HEK293 (cell line): ENCODE data around the gene SYT2.

Experiments used
- ELK4 ChIP-seq: IDR thresholded peaks from 2 replicates; pipeline ENCODE4 v1.6.1; 2011; ENCODE audit warnings: mild to moderate bottlenecking, low read depth, low read length, borderline replicate concordance
- YY1 ChIP-seq: fragments of 450-650 bp; formaldehyde crosslinking; IDR thresholded peaks from 2 replicates; pipeline ENCODE4 v1.5.1; 2018; ENCODE audit warnings: missing biosample characterization, missing genetic modification characterization
- TF ChIP-seq, protein P1 (sequence below): fragments of 450-650 bp; formaldehyde crosslinking; IDR thresholded peaks from 2 replicates; pipeline ENCODE4 v1.5.1; 2016; ENCODE audit warnings: missing biosample characterization, missing genetic modification characterization

- TF ChIP-seq, protein P1, sequence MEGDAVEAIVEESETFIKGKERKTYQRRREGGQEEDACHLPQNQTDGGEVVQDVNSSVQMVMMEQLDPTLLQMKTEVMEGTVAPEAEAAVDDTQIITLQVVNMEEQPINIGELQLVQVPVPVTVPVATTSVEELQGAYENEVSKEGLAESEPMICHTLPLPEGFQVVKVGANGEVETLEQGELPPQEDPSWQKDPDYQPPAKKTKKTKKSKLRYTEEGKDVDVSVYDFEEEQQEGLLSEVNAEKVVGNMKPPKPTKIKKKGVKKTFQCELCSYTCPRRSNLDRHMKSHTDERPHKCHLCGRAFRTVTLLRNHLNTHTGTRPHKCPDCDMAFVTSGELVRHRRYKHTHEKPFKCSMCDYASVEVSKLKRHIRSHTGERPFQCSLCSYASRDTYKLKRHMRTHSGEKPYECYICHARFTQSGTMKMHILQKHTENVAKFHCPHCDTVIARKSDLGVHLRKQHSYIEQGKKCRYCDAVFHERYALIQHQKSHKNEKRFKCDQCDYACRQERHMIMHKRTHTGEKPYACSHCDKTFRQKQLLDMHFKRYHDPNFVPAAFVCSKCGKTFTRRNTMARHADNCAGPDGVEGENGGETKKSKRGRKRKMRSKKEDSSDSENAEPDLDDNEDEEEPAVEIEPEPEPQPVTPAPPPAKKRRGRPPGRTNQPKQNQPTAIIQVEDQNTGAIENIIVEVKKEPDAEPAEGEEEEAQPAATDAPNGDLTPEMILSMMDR (tag by site-specific recombination) = no peak
- no peak for TF ChIP-seq YY1 (tag by site-specific recombination)
- TF ChIP-seq ELK4 = no peak
Observed at GRCh38 chr1:202564958-202565495, 145.2 kb downstream of the SYT2 start.
